GM19467 (cell line): ENCODE measurements around the gene OSBPL5.
"Not testable (repeated sequence)": the region's sequence is repeated elsewhere in the genome, so short reads cannot be mapped to it uniquely, and the experiment has no call there.

Source experiments
- ATAC-seq: cut with Tn5 transposase; IDR thresholded peaks from one replicate; pipeline ENCODE4 v1.9.1; 2021; ENCODE audit warnings: mild to moderate bottlenecking, moderate library complexity; ENCODE audit not compliant: unreplicated experiment

The OSBPL5 gene

GRCh38 chr11:3089236-3090061, 75.7 kb downstream of the OSBPL5 start:
- ATAC-seq, result no peak

DNA sequence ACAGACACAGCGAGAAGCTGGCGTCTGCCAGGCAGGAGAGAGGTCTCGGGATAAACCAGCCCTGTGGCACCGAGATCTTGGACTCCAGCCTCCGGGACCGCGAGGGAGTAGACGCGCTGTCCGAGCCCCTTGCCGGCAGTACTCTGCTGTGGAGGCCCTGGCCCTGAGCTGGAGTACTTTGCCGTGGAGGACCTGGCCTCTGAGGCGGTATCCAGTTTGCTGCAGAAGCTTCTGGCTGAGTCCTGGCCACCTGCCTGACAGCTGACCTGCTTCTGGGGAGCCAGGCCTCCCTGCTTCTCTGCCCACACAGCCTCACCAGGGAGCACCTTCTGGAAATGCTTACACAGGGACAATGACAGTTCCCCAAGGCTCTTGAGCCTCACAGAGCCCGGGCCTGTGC, 76.3 kb downstream of the OSBPL5 start:
- ATAC-seq, result no peak

GRCh38 chr11:3087821-3088800, 77.0 kb downstream of the OSBPL5 start:
- no peak for ATAC-seq

DNA sequence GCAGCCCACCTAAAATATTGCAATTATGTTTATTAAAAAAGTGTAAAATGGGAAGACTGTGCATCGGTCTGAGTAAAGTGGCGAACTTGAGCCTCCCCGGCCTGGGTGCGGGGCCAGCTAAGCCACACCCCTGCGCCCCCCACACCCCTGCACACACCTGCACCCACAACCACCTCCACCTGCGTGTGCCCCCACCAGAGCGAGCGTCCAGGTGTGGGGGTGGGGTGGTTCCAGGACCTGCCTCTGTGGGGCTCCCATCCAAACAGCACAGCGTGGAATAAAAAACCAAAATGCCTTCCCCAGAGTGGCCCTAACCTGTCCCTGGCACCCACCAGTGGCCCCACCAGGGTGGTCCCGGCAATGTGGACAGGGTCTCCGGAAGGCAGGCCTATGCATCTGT, 77.7 kb downstream of the OSBPL5 start:
- no peak for ATAC-seq

DNA sequence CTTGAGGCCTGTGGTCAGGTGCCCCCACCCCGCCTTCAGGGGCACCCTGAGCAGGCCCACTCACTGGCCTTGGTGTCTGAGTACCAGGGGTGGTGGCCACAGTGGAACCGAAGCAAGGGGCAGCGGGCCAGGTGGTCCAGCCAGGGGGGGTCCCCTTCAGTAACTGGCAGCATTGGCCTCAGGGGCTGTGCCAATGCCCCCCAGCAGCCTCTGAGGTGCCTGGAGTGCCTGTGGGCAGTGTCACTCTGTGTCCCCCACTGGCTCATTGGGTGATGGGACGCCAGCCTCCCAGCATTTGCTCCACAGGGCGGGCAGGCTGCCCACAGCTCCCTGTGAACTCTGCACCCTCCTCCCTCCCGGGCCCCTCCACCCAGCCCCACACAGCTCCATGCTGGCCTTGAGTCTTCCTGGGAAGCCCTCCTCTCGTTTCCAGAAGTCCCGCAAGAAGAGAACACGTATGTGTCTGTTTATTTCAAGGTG, 78.4 kb downstream of the OSBPL5 start:
- no peak for ATAC-seq

DNA sequence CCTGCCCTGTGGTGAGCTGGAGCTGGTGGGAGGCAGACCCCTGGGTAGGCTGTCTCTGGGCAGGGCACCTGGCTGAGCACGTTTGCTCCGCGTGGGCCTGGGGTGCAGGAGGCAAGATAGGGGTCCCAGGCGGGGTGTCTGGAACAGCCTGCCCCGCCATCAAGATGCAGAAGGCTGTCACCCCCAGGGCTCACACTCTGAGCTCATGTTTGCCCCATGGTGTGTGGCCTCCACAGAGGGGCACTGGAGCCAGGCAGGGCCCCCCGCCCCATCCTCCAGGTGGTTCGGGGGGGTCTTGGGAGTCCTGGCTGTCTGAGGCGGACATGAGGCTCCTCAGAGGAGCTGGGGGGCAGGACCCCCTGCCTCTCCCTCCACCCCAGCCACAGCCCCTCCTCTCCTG, 79.0 kb downstream of the OSBPL5 start:
- ATAC-seq, result no peak

DNA sequence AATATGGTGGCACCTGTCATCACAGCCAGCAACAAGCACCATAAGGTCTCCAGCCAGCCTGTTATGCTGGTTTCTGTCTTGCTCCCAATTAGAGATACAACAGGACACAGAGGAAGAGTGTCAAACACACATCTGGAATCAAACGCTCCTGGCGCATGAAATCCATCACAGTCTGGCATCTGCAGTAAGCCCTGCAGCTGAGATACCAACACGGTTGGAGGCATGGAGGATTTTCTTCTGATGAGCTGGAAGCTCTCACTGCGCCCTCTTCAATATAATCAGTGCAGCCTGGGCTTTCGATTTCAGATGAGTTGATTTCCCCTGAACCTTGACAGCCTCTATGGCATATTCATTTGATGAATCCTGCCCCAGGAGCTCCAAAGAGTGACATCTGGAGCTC, 80.1 kb downstream of the OSBPL5 start:
- ATAC-seq, result no peak

- no peak for ATAC-seq
Observed at GRCh38 chr11:3083321-3083720, 81.8 kb downstream of the OSBPL5 start.

DNA sequence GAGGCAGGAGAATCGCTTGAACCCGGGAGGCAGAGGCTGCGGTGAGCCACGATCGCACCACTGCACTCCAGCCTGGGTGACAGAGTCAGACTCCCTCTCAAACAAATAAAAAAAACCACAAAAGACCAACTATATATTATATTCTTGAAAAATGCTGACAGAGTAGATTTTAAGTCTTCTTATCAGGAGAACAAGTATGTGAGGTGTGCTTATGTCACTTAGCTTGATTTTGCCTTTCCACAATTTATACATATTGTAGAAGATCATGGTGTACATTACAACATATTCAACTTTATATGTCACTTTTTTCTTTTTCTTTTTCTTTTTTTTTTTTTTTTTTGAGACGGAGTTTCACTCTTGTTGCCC, 83.7 kb downstream of the OSBPL5 start:
- no peak for ATAC-seq

GRCh38 chr11:3080733-3081385, 84.3 kb downstream of the OSBPL5 start:
- no peak for ATAC-seq

DNA sequence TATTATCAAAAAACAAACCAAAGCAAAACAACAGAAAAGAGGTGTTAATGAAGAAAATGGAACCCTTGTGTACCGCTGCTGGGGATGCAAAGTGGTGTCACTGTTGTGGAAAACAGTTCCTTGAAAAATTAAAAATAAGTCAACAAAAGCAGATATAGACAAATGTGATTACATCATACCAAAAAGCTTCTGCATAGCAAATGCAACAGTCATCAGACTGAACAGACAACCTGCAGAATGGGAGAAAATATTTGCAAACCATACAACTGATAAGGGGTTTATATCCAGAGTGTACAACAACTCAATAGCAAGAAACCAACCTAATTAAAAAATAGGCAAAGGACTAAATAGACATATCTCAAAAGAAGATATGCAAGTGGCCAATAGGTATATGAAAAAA, 85.0 kb downstream of the OSBPL5 start:
- no peak for ATAC-seq

DNA sequence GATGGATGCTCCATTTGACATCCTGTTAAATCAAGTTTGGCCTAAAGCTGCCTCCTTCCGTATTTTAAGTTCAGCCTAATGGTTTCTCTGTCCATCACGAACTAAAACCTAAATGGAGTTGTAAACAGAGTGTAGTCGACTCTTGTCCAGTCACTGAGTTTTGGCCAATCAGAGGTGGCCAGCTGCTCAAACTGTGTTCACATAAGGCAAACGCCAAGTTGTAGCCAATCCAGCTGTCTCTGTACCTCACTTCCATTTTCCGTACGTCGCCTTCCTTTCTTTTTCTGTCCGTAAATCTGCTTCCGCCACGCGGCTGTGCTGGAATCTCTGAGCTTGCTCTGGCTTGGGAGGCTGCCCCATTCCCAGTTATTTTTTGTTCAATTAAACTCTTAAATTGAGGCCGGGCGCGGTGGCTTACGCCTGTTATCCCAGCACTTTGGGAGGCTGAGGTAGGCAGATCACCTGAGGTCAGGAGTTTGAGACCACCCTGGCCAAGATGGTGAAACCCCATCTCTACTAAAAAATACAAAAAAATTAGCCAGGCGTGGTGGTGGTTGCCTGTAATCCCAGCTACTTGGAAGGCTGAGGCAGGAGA, 87.2 kb downstream of the OSBPL5 start:
- ATAC-seq, result no peak

GRCh38 chr11:3077189-3077836, 87.8 kb downstream of the OSBPL5 start:
- ATAC-seq, result no peak

- ATAC-seq, result no peak
Observed at GRCh38 chr11:3074912-3075589, 90.1 kb downstream of the OSBPL5 start.

DNA sequence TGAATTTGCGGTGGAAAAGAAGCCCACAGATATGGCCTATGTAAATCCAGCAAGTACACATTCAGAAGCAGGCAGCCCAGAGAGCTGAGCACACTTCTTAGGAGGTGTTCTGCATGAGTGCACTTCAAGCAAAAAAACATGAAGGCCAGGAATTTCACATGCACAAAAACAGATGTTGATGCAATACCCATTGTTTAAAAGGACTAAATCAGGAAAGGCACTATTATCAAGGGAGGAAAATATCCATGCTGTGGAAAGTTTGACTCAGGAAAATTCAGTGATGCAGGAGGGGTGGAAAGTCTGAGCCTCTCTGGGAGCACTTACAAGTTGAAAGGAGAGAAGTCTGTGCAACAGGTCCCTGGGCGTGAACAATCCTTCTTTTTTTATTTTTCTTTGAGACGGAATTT, 92.1 kb downstream of the OSBPL5 start:
- ATAC-seq, result no peak

DNA sequence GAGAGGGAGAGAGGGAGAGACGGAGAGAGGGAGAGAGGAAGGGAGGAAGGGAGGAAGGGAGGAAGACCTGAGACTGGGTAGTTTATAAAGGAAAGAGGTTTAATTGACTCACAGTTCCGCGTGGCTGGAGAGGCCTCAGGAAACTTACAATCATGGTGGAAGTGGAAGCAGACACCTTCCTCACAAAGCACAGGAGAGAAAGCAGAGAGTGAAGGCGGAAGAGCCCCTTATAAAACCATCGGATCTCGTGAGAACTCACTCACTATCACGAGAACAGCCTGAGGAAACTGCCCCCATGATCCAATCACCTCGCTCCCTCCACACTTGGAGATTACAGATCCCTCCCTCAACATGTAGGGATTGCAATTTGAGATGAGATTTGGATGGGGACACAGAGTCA, 95.7 kb downstream of the OSBPL5 start:
- no peak for ATAC-seq

DNA sequence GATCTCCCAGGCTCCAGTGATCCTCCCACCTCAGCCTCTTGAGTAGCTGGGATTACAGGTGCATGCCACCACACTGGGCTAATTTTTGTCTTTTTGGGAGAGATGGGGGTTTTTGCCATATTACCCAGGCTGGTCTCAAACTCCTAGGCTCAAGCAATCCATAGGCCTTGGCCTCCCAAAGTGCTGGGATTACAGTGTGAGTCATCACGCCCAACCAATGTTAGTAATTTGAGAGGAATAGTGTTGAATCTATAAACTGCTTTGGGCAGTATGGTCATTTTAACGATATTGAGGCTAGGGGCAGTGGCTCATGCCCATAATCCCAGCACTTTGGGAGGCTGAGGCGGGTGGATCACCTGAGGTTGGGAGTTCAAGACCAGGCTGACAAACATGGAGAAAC, 98.8 kb downstream of the OSBPL5 start:
- ATAC-seq, result not testable (repeated sequence)

- not testable (repeated sequence) for ATAC-seq
Observed at GRCh38 chr11:3064709-3065108, 100.4 kb downstream of the OSBPL5 start.

DNA sequence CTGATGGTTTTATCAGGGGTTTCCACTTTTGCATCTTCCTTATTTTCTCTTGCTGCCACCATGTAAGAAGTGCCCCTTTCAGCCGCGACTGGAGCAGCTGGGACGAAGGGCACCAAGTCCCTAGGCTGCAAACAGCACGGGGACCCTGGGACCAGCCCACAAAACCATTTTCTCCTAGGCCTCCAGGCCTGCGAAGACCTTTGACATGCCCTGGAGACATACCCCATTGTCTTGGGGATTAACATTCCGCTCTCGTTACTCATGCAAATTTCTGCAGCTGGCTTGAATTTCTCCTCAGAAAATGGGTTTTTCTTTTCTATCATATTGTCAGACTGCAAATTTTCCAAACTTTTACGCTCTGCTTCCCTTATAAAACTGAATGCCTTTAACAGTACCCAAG, 101.2 kb downstream of the OSBPL5 start:
- ATAC-seq, result not testable (repeated sequence)

GRCh38 chr11:3063432-3063831, 101.7 kb downstream of the OSBPL5 start:
- ATAC-seq, result not testable (repeated sequence)
